PC-9 (cell line): Measurements from ENCODE around the gene TTLL8. TPM values are rescaled to one million over a fixed set of nuclear protein-coding genes. Genes with fewer than 3 reads are reported as not detected.
A peak's percentile ranks its signal among the peaks of the same experiment; 100 is the strongest.

Source experiments
- BruUV-seq: library from RNA; stranded (reverse); fragments of 400-500 nt; replicated peaks from 2 replicates; lab custom pipeline; 2021; lab: Mats Ljungman, UMichigan
- CTCF ChIA-PET: fragments of 300-600 bp; sonication (Branson Sonifier 250); formaldehyde crosslinking; loops from one replicate; lab custom pipeline; 2022; ENCODE audit warnings: antibody characterized with exemption; lab: Charles Lee
- POLR2A ChIA-PET: fragments of 300-600 bp; sonication (Branson Sonifier 250); formaldehyde crosslinking; loops from one replicate; lab custom pipeline; 2022; ENCODE audit warnings: antibody characterized with exemption; ENCODE audit not compliant: unreplicated experiment; lab: Charles Lee
- DNase-seq, 2 experiments: peaks; one replicate each; pipeline versions ENCODE4 v3.0.0 to v3.0.0-alpha.2; 2015 to 2022; ENCODE audit warnings: mixed read lengths in 1 of 2
- H2AFZ ChIP-seq: fragments of 200-600 bp; sonication (generic); 2 replicates; pipeline ENCODE4 v1.8.1; 2017; ENCODE audit warnings: antibody characterized with exemption
- H3F3A ChIP-seq: fragments of 200-600 bp; sonication (generic); 2 replicates; pipeline ENCODE4 v1.8.1; 2017; ENCODE audit warnings: antibody characterized with exemption, mild to moderate bottlenecking, low read depth; ENCODE audit not compliant: insufficient read depth
- H3K27ac ChIP-seq: fragments of 200-600 bp; sonication (generic); 2 replicates; pipeline ENCODE4 v1.6.1; 2016; ENCODE audit warnings: mixed run types
- H3K27me3 ChIP-seq: fragments of 200-600 bp; sonication (generic); 2 replicates; pipeline ENCODE4 v1.6.1; 2016; ENCODE audit warnings: low read depth, mixed run types; ENCODE audit not compliant: insufficient read depth
- H3K36me3 ChIP-seq: fragments of 200-600 bp; sonication (generic); 2 replicates; pipeline ENCODE4 v1.6.1; 2016; ENCODE audit warnings: low read depth, mixed run types
- H3K4me1 ChIP-seq: fragments of 200-600 bp; sonication (generic); replicated peaks from 2 replicates; pipeline ENCODE4 v1.6.1; 2016; ENCODE audit warnings: mixed run types; ENCODE audit not compliant: insufficient read depth
- H3K4me2 ChIP-seq: fragments of 200-600 bp; sonication (generic); 2 replicates; pipeline ENCODE4 v1.6.1; 2017; ENCODE audit warnings: mixed run types
- H3K4me3 ChIP-seq: fragments of 200-600 bp; sonication (generic); 2 replicates; pipeline ENCODE4 v1.6.1; 2016; ENCODE audit warnings: mixed run types
- H3K79me2 ChIP-seq: fragments of 200-600 bp; sonication (generic); 2 replicates; pipeline ENCODE4 v1.6.1; 2017; ENCODE audit warnings: low read depth, mixed run types
- H3K9me2 ChIP-seq: fragments of 200-600 bp; sonication (generic); 2 replicates; pipeline ENCODE4 v1.8.1; 2017; ENCODE audit warnings: mild to moderate bottlenecking; ENCODE audit not compliant: insufficient read depth
- H3K9me3 ChIP-seq: fragments of 200-600 bp; sonication (generic); 2 replicates; pipeline ENCODE4 v1.8.1; 2016; ENCODE audit warnings: low read depth; ENCODE audit not compliant: insufficient read depth
- H4K20me1 ChIP-seq: fragments of 200-600 bp; sonication (generic); 2 replicates; pipeline ENCODE4 v1.8.1; 2017; ENCODE audit not compliant: insufficient read depth
- CTCF ChIP-seq: fragments of 200-600 bp; sonication (generic); conservative IDR thresholded peaks from 2 replicates; pipeline ENCODE4 v1.6.1; 2017; ENCODE audit warnings: mixed run types, antibody characterized with exemption, mild to moderate bottlenecking, moderate library complexity
- EZH2 ChIP-seq: fragments of 200-600 bp; sonication (generic); IDR thresholded peaks from 2 replicates; pipeline ENCODE4 v1.8.0; 2017; ENCODE audit warnings: antibody characterized with exemption, low read depth
- intact Hi-C: fragments of 100-400 bp; cut with micrococcal nuclease; formaldehyde crosslinking; loops from one replicate; pipeline ENCODE4 v1.10.0; 2022; ENCODE audit not compliant: unreplicated experiment
- total RNA-seq: library from RNA; stranded (reverse); gene quantifications from 2 replicates; pipeline ENCODE4 v1.2.3, GENCODE V29; 2021

Gene TTLL8
- total RNA-seq, 1 experiment from 2014 or later: not detected

DNA sequence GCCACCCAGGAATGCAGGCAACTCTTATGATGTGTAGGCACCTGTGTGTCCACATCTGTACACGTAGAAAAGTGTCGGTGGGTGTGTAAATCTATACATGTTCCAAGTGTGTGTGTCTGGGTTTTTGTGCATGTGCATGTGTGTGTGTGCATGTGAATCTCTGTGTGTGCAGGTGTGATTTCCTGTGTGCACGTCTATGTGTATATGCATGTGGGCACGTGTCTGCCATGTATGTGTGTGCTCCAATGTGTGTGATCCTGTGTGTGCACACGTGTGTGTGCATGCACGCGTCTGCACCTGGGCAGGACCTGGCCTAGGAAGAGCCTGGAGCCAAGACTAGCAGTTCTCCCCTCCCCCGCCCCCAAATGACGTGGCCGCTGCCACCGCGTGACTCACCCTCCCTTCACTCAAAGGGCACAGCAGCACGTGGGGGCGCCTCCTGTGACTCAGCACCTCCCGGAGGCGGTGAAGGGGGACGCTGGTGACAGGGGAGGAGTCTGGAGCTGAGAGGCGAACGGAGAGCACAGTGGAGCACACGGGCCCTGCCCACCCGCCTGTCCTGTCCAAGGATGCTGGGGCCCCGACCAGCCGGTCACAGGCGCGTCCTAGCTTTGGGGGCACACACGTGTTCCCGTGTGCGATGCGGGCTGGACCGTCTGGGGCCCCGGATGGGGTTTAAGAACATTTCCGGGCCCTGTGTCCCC lies 87.4 kb downstream of the TTLL8 start:
- H3K4me3 ChIP-seq: peak overlapping the region; percentile 56
- intact Hi-C loops: loop anchor here (2.0 kb wide), 1 partner anchor 40 kb away; no protein-coding TSS in a partner anchor

DNA sequence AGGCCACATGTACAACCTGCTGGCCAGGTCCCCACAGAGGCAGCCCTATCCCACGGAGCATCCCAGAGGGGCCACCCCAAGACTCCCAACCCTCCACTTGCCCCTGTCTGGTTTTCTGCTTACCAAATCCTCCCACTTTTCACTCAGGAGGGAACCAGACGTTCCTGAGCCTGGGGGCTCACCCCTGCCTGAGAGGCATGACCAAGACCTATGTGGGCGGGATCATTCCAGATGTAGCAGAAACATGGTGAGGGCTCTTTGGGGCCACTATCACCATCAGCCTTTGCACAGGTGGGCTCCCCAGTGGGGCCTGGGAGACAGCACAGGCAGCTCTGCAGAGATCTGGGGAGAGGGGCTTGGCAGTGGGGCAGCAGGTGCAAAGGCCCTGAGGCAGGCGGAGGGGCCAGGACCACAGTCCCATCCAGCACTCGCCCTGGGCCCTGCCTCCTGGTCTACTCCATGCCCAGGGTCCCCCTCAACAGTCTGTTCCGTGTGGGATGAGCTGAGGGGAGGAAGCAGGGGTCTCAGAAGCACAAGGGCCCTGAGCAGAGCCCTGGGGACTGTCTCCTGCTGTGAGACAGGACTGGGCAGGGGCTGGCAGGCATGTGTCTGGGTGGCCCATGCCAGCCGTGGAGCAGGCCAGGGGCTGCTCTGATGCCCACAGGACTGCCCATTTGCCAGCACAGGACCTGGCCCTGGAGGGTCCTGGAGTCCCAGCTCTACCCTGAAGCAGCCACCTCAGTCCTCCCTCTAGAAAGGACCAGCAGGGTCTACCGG lies 88.2 kb downstream of the TTLL8 start:
- POLR2A ChIA-PET: no interaction called here
- Histone ChIP-seq H2AFZ (no peak overlapping the region), H3K27ac (no peak overlapping the region), H3K4me3 (no peak overlapping the region), H3K79me2 (peaks cover under 1% of the 10 kb centered on the region; the same call in 1 of the 2 replicates), H3K9me3 (no peaks in the 10 kb centered on the region; the same call in 1 of the 2 replicates), H3F3A (peaks cover 42% of the 10 kb centered on the region; the same call in 1 of the 2 replicates), H3K36me3 (peaks cover under 1% of the 10 kb centered on the region; the same call in 1 of the 2 replicates), H3K4me1 (peaks cover 13% of the 10 kb centered on the region), H3K27me3 (no peaks in the 10 kb centered on the region), H4K20me1 (peaks cover 21% of the 10 kb centered on the region), H3K9me2 (no peaks in the 10 kb centered on the region), H3K4me2 (peak overlapping the region; percentile 75)
- CTCF ChIA-PET: no interaction called here
- no peak for DNase-seq
- no TSS peak for BruUV-seq
- intact Hi-C loops: loop anchor here (2.0 kb wide), 1 partner anchor 39 kb away; no protein-coding TSS in a partner anchor
- TF ChIP-seq CTCF: no peak
- no peak for TF ChIP-seq EZH2

More for the DNA sequence above, 87.4 kb downstream of the TTLL8 start:
- ChIA-PET CTCF (interaction anchor here (0.6 kb wide), 1 partner anchor 19 kb away, joined by 4 read pairs; no protein-coding TSS in a partner anchor), POLR2A (interaction anchor here (0.7 to 0.9 kb wide), 3 partner anchors 8 to 40 kb away, joined by 3 to 10 read pairs (median 5); no protein-coding TSS in a partner anchor)
- Histone ChIP-seq H3K4me1 (peaks cover 13% of the 10 kb centered on the region), H3K79me2 (no peaks in the 10 kb centered on the region), H3K4me2 (peak overlapping the region; percentile 75), H3K9me2 (no peaks in the 10 kb centered on the region), H2AFZ (peak overlapping the region; percentile 79), H3K27ac (peak overlapping the region; percentile 67), H3K9me3 (no peaks in the 10 kb centered on the region; the same call in 1 of the 2 replicates), H3K36me3 (no peaks in the 10 kb centered on the region), H3K27me3 (no peaks in the 10 kb centered on the region), H4K20me1 (peaks cover 14% of the 10 kb centered on the region; the same call in 1 of the 2 replicates), H3F3A (peaks cover 37% of the 10 kb centered on the region; the same call in 1 of the 2 replicates)
- DNase-seq: peak; percentile 97 to 99
- TF ChIP-seq CTCF (no peak), EZH2 (no peak)
- TSS peak; percentile 79 for BruUV-seq
